ENCODE measurements around the gene UNC119B. TPM values are rescaled to one million over a fixed set of nuclear protein-coding genes. Genes with fewer than 3 reads are reported as not detected.

Gene UNC119B
- total RNA-seq, 1 experiment from 2014 or later, result 51.5 TPM

DNA sequence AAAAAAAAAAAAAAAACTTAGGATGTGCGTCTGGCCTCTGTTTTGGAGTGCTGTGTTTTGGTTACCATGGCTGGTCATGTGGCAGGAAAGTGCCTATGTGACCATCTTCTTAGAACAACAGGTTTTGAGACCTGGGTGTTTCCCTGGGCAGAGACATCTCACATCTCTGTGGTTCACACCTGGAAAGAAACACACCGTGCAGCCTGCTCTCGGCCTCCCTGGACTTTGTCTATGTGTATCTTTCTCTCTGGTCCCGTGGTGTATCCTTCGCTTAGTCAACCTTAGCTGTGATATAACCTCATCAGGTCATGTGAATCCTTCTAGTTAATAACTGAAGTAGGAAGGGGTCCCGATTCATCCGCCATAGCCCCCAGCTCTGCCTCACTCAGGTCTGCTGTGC lies 38.0 kb downstream of the UNC119B start:
- Histone ChIP-seq H3K23me2 (ENCODE audit: insufficient read length, low read depth, low read length, poor library complexity, severe bottlenecking) (no peaks in the 10 kb centered on the region), H3K23ac (ENCODE audit: insufficient read length, low read depth, low read length) (no peak overlapping the region), H3K4ac (ENCODE audit: low read depth, low read length) (no peak overlapping the region), H3K9ac (ENCODE audit: extremely low read depth, insufficient read length, low read length) (no peak overlapping the region), H3K9me3 (ENCODE audit: control insufficient read depth, low read depth, low read length) (no peaks in the 10 kb centered on the region), H3K27ac (ENCODE audit: insufficient read length, low read depth, low read length) (no peak overlapping the region), H3K4me2 (ENCODE audit: insufficient read depth, insufficient read length, low read length) (no peak overlapping the region), H3K79me1 (ENCODE audit: insufficient read depth, low read depth, low read length, poor library complexity, severe bottlenecking) (no peaks in the 10 kb centered on the region), H2BK5ac (ENCODE audit: insufficient read length, low read length) (no peak overlapping the region), H4K20me1 (ENCODE audit: control insufficient read depth, insufficient read depth, insufficient read length) (no peaks in the 10 kb centered on the region), H3K4me1 (ENCODE audit: insufficient read depth, low read length) (no peaks in the 10 kb centered on the region), H2AFZ (ENCODE audit: low read length) (no peak overlapping the region), H4K5ac (ENCODE audit: insufficient read length, low read depth, low read length) (no peak overlapping the region), H2BK15ac (ENCODE audit: low read depth, low read length) (no peak overlapping the region), H3K56ac (ENCODE audit: insufficient read length, low read depth, low read length) (no peak overlapping the region), H3K18ac (ENCODE audit: insufficient read length, low read depth, low read length) (no peak overlapping the region), H2AK5ac (ENCODE audit: insufficient read length, low read length) (no peak overlapping the region), H2BK120ac (ENCODE audit: low read depth, low read length, poor library complexity, severe bottlenecking) (no peak overlapping the region), H3T11ph (ENCODE audit: low read length) (no peak overlapping the region), H2BK12ac (ENCODE audit: insufficient read length, low read depth, low read length) (no peak overlapping the region), H4K91ac (ENCODE audit: insufficient read length, low read depth, low read length) (no peak overlapping the region), H3K14ac (ENCODE audit: insufficient read depth, low read length) (no peak overlapping the region), H3K79me2 (ENCODE audit: insufficient read depth, low read length) (no peaks in the 10 kb centered on the region), H3K27me3 (ENCODE audit: insufficient read depth, low read length) (no peaks in the 10 kb centered on the region), H2BK20ac (ENCODE audit: low read depth, low read length, poor library complexity, severe bottlenecking) (no peak overlapping the region), H4K8ac (replicated peaks; ENCODE audit: insufficient read length, low read depth, low read length) (no peak overlapping the region)
- DNase-seq, result no peak
- Mint-ChIP-seq H3K4me3 (no peak overlapping the region), H3K27me3 (ENCODE audit: low read depth) (no peaks in the 10 kb centered on the region; the same call in none of the 2 replicates), H3K27ac (0 out of 7 replicates have a peak overlapping the region, but pooled peaks of 1 of the 3 experiments have one; percentile 7), H3K4me1 (no peaks in the 10 kb centered on the region), H3K9me3 (no peaks in the 10 kb centered on the region), H3K36me3 (ENCODE audit: insufficient read depth in 1 of 3, low read depth in 3 of 3) (no peaks in the 10 kb centered on the region)
- TF ChIP-seq, protein P1, sequence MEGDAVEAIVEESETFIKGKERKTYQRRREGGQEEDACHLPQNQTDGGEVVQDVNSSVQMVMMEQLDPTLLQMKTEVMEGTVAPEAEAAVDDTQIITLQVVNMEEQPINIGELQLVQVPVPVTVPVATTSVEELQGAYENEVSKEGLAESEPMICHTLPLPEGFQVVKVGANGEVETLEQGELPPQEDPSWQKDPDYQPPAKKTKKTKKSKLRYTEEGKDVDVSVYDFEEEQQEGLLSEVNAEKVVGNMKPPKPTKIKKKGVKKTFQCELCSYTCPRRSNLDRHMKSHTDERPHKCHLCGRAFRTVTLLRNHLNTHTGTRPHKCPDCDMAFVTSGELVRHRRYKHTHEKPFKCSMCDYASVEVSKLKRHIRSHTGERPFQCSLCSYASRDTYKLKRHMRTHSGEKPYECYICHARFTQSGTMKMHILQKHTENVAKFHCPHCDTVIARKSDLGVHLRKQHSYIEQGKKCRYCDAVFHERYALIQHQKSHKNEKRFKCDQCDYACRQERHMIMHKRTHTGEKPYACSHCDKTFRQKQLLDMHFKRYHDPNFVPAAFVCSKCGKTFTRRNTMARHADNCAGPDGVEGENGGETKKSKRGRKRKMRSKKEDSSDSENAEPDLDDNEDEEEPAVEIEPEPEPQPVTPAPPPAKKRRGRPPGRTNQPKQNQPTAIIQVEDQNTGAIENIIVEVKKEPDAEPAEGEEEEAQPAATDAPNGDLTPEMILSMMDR (conservative IDR thresholded peaks at IDR 0.05), result no peak
- no CpG with 5 or more reads among the region's 7 CpGs for WGBS (ENCODE audit: extremely low coverage, insufficient read length, low lambda C conversion rate)
